ENCODE measurements around the gene NHLRC3. TPM values are rescaled to one million over a fixed set of nuclear protein-coding genes. Genes with fewer than 3 reads are reported as not detected.

Gene NHLRC3
- total RNA-seq, 1 donor from 2014 or later: 14.5 TPM

- H3K36me3 ChIP-seq: no peaks in the 10 kb centered on the region
- peak overlapping the region; percentile 72 to 74 for H3K4me3 ChIP-seq
- H3K4me1 ChIP-seq: peaks cover 51% of the 10 kb centered on the region
- intact Hi-C loops (cut with DNase I): no loop called here
- TF ChIP-seq, protein P1, sequence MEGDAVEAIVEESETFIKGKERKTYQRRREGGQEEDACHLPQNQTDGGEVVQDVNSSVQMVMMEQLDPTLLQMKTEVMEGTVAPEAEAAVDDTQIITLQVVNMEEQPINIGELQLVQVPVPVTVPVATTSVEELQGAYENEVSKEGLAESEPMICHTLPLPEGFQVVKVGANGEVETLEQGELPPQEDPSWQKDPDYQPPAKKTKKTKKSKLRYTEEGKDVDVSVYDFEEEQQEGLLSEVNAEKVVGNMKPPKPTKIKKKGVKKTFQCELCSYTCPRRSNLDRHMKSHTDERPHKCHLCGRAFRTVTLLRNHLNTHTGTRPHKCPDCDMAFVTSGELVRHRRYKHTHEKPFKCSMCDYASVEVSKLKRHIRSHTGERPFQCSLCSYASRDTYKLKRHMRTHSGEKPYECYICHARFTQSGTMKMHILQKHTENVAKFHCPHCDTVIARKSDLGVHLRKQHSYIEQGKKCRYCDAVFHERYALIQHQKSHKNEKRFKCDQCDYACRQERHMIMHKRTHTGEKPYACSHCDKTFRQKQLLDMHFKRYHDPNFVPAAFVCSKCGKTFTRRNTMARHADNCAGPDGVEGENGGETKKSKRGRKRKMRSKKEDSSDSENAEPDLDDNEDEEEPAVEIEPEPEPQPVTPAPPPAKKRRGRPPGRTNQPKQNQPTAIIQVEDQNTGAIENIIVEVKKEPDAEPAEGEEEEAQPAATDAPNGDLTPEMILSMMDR (IDR thresholded peaks at IDR 0.05): no peak
- TF ChIP-seq POLR2A (IDR thresholded peaks at IDR 0.05): no peak
- no peak for TF ChIP-seq POLR2AphosphoS5 (IDR thresholded peaks at IDR 0.05; ENCODE audit: insufficient read depth in 1 of 2, low read depth in 1 of 2)
- no peak for DNase-seq (ENCODE audit: extremely low spot score in 2 of 2)
- no peak overlapping the region for H3K27ac ChIP-seq
- no peaks in the 10 kb centered on the region for H3K27me3 ChIP-seq
- no peaks in the 10 kb centered on the region for H3K9me3 ChIP-seq
These were observed 785 bp downstream of the NHLRC3 start for GRCh38 chr13:39039041-39039440.

GRCh38 chr13:39040206-39040605, 1.9 kb downstream of the NHLRC3 start:
- Histone ChIP-seq H3K4me3 (no peak overlapping the region), H3K4me1 (peaks cover 42% of the 10 kb centered on the region), H3K9me3 (no peaks in the 10 kb centered on the region), H3K27ac (no peak overlapping the region), H3K36me3 (no peaks in the 10 kb centered on the region), H3K27me3 (no peaks in the 10 kb centered on the region)
- no peak for DNase-seq (ENCODE audit: extremely low spot score in 2 of 2)
- TF ChIP-seq POLR2A (IDR thresholded peaks at IDR 0.05): no peak
- TF ChIP-seq, protein P1 (IDR thresholded peaks at IDR 0.05): no peak
- no peak for TF ChIP-seq POLR2AphosphoS5 (IDR thresholded peaks at IDR 0.05; ENCODE audit: insufficient read depth in 1 of 2, low read depth in 1 of 2)
- intact Hi-C loops (cut with DNase I): no loop called here

DNA sequence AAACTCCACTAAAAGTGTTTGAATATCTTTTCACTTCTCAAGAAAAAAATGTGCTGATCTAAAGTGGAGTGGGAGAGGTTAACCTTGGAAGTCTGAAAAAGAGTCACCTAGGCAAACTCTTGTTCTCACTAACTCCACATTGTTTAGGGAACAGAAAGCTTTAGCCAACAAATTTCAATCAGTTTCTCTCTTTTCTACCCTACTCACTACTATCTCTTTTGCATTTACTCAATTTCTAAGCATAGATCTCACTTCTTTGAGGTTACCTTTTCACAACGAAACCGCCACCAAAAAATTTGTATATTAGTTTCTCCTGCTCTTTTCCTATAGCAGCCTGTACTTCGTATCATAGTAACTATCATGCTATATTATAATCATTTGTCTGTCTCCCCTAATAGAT, 6.3 kb downstream of the NHLRC3 start:
- intact Hi-C loops (cut with DNase I): no loop called here
- Histone ChIP-seq H3K27me3 (no peaks in the 10 kb centered on the region), H3K9me3 (no peaks in the 10 kb centered on the region)

DNA sequence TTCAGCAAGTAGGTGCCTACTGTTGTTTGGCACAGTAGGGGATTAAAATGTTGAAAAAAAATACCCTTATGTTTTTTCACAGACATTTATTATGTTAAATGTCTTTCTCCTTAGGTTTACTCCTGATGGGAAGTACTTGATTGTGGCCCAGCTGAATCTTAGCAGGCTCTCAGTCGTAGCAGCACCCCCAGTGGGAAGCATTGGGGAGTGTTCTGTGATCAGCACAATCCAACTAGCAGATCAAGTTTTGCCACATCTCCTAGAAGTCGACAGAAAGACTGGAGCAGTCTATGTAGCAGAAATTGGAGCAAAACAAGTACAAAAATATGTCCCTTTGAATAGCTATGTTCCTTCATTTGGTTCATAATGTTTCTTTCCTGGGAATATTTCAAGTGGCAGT, 9.3 kb downstream of the NHLRC3 start:
- DNase-seq (ENCODE audit: extremely low spot score in 2 of 2): no peak
- H3K27ac ChIP-seq: no peak overlapping the region
- H3K4me3 ChIP-seq: no peak overlapping the region
- intact Hi-C loops (cut with DNase I): no loop called here
- H3K9me3 ChIP-seq: no peaks in the 10 kb centered on the region
- no peaks in the 10 kb centered on the region for H3K36me3 ChIP-seq
- H3K4me1 ChIP-seq: no peaks in the 10 kb centered on the region
- no peaks in the 10 kb centered on the region for H3K27me3 ChIP-seq
- no peak for TF ChIP-seq POLR2A (IDR thresholded peaks at IDR 0.05)
- TF ChIP-seq POLR2AphosphoS5 (IDR thresholded peaks at IDR 0.05; ENCODE audit: insufficient read depth in 1 of 2, low read depth in 1 of 2): no peak
- TF ChIP-seq, protein P1 (IDR thresholded peaks at IDR 0.05): no peak

More for the DNA sequence above, 6.3 kb downstream of the NHLRC3 start:
- no peak for DNase-seq (ENCODE audit: extremely low spot score in 2 of 2)
- H3K36me3 ChIP-seq: no peaks in the 10 kb centered on the region
- H3K4me3 ChIP-seq: no peak overlapping the region
- TF ChIP-seq POLR2A (IDR thresholded peaks at IDR 0.05): no peak
- TF ChIP-seq, protein P1 (IDR thresholded peaks at IDR 0.05): no peak
- TF ChIP-seq POLR2AphosphoS5 (IDR thresholded peaks at IDR 0.05; ENCODE audit: insufficient read depth in 1 of 2, low read depth in 1 of 2): no peak
- peaks cover 11% of the 10 kb centered on the region for H3K4me1 ChIP-seq
- no peak overlapping the region for H3K27ac ChIP-seq

GRCh38 chr13:39048806-39049205, 10.6 kb downstream of the NHLRC3 start:
- no peak overlapping the region for H3K27ac ChIP-seq
- no peaks in the 10 kb centered on the region for H3K36me3 ChIP-seq
- no peaks in the 10 kb centered on the region for H3K9me3 ChIP-seq
- no peak overlapping the region for H3K4me3 ChIP-seq
- no peaks in the 10 kb centered on the region for H3K27me3 ChIP-seq
- intact Hi-C loops (cut with DNase I): no loop called here
- DNase-seq (ENCODE audit: extremely low spot score in 2 of 2): no peak
- TF ChIP-seq, protein P1 (IDR thresholded peaks at IDR 0.05): no peak
- TF ChIP-seq POLR2AphosphoS5 (IDR thresholded peaks at IDR 0.05; ENCODE audit: insufficient read depth in 1 of 2, low read depth in 1 of 2) (no peak), POLR2A (IDR thresholded peaks at IDR 0.05) (no peak)
- H3K4me1 ChIP-seq: no peaks in the 10 kb centered on the region

Data from vagina (tissue), 2 donors.